NK-92 (cell line): ENCODE measurements around the gene GPR152.

ENCODE experiments used
- DNase-seq: peaks from one replicate; lab custom pipeline; 2025; ENCODE audit not compliant: unreplicated experiment; lab: John Stamatoyannopoulos, UW

GPR152 gene

GRCh38 chr11:67440229-67441097, 12.1 kb downstream of the GPR152 start:
- no peak for DNase-seq

- DNase-seq = no peak
Measured at GRCh38 chr11:67439321-67440228, 13.0 kb downstream of the GPR152 start.

DNA sequence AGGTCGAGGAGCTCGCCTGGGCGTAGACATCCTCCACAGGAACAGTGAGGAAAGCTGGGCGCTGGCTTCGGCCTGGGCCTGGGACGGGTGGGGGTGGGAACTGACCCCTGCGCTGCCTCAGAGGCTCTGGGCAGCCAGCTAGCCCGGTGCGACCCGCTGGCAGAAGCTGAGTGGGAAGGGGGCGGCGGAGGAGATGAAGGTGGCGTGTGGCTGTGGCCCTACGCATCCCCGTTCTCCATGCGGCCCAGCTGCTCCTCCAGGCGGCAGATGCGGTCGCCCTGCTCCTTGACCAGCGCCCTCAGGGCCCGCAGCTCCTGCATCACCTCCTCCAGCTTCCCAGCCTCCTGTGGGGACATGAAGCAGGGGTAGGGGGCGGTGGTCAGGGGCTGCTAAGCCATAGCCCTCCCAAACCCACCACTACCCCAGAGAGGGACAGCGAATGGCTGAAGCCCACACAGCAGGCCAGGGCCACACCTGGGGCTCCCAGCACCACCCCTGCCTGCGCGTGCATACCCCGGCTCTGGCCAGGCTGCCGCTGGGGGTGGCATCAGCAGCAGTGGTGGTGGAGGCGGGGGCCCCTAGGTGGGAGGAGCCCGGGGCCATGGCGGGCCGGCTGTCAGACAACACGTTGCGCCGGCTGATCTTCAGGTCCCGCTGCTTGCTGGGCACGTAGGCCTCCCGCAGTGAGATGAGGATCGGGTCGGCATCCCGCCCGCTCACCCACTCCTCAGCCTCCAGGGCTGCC, 14.2 kb downstream of the GPR152 start:
- DNase-seq = no peak

DNA sequence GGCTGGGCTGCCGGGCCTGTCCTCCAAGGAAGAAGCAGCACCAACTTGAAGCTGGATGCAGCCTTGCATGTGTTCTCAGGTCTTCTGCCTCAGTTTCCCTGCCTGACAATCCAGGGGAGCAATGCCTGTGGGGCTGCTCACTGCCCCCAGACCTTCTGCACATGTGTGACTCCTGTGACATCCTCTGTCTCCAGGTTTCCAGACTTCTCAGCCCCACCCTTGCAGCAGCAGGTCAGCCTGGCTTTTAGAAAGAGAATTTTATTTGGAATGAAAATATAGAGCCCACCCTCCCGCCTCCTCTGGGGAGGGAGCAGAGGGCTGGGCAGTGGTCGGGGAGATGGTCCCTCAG, 14.7 kb downstream of the GPR152 start:
- no peak for DNase-seq

- DNase-seq = no peak
Measured at GRCh38 chr11:67437082-67437808, 15.3 kb downstream of the GPR152 start, which contains the start of gene PTPRCAP. Gene PTPRCAP (minus strand): TSS chr11:67437682. CDS start chr11:67437619, 63 bp downstream.

- no peak for DNase-seq
Measured at GRCh38 chr11:67436459-67437081, 16.0 kb downstream of the GPR152 start.

- DNase-seq = no peak
Measured at GRCh38 chr11:67435727-67436458, 16.6 kb downstream of the GPR152 start.

DNA sequence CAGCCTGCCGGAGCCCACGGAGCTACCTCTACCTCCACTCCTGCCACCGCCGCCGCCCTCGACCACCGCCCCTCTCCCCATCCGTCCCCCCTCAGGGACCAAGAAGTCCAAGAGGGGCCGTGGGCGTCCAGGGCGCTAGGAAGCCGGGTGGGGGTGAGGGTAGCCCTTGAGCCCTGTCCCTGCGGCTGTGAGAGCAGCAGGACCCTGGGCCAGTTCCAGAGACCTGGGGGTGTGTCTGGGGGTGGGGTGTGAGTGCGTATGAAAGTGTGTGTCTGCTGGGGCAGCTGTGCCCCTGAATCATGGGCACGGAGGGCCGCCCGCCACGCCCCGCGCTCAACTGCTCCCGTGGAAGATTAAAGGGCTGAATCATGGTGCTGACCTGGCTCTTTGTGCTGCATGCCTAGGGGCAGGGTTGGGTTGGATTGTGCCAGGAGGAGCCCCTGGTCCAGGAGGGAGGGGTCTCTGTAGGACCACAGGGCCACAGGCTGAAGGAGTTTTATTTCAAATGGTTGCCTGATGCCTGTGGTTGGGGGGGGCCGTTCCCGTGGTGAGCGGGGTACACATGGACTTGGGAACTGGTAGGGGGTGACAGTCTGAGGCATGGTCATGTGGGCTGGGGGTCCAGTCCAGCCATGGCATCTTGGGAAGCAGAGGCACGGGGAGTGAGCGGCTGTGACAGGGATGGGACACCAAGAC, 17.4 kb downstream of the GPR152 start:
- DNase-seq = no peak

DNA sequence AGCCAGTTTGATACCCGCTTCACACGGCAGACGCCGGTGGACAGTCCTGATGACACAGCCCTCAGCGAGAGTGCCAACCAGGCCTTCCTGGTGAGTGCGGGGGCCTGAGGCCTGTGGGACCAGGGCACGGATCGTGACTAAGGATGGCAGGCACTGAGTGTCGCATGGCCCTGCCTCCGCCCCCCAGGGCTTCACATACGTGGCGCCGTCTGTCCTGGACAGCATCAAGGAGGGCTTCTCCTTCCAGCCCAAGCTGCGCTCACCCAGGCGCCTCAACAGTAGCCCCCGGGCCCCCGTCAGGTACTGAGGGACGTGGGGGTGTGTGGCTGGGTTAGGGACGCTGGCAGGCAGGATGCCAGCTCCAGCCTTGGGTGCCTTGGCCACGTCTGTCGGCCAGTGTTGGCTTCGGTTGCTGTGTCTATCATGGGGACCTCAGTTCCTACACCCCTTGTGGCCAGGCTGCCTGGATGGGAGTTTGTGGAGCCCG, 18.1 kb downstream of the GPR152 start:
- DNase-seq = no peak

DNA sequence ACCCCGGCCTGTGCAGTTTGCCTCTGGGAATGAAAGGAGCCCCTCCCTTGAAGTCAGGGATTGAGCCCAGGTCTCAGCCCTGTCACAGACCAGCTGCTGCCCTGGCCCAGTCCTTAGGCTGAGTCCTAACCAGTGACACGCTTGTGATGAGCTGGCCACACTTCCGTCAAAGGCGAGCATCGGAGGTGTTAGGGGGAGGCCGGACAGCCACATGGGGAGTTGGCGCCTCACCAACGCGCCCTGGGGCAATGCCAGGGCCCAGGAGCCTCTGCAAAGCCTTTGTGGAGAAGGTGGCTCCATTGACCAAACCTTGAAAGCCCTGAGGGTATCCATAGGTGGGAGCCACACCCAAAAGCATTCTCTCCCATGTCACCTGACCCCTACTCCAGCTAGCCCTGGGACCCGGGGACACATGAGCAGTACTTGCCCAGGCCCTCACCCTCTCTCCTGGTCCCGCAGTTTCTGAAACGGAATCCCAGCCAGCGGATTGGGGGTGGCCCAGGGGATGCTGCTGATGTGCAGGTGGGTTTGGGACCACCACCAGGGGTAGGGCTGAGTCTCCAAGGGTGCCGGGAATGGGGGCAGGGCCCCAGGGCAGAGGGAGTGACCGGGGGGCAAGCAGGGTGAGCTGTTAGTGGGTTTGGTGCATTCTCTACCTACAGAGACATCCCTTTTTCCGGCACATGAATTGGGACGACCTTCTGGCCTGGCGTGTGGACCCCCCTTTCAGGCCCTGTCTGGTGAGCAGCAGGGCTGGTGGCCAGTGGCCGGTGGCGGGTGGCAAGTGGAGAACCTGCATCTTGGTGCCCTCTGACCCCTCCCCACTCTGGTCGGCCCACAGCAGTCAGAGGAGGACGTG, 18.8 kb downstream of the GPR152 start:
- no peak for DNase-seq

DNA sequence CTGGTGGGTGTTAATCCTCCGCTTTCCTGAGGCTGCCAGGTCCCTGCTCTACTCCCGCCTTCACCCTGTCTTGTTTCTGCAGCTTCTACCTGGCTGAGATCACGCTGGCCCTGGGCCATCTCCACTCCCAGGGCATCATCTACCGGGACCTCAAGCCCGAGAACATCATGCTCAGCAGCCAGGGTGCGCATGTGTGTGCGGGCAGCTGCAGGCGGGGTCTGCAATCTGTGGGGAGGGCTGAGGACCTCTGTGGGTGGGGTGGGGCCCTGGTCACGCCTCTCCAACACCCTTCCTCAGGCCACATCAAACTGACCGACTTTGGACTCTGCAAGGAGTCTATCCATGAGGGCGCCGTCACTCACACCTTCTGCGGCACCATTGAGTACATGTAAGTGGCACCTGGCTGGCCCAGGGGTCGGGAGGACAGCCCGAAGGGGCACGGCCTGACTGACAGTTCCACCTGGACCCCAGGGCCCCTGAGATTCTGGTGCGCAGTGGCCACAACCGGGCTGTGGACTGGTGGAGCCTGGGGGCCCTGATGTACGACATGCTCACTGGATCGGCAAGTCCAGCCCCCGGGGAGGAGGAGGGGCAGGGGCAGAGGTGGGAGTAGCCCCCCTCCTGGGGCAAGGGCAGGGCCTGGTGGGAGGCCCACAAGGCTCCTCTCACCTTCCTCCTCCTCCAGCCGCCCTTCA, 19.7 kb downstream of the GPR152 start:
- no peak for DNase-seq

- no peak for DNase-seq
Measured at GRCh38 chr11:67431346-67432249, 20.9 kb downstream of the GPR152 start.

DNA sequence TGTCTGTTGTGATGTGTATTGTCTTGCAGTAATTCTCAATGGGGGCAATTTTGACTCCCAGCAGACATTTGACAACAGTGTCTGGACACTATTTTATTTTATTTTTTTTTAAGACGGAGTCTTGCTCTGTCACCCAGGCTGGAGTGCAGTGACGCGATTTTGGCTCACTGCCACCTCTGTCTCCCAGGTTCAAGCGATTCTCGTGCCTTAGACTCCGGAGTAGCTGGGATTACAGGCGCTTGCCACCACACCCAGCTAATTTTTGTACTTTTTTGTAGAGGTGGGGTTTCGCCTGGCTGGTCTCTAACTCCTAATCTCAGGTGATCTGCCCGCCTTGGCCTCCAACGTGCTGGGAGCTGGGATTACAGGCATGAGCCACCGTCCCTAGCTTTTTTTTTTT, 22.8 kb downstream of the GPR152 start:
- DNase-seq = no peak

- DNase-seq = no peak
Measured at GRCh38 chr11:67429038-67429668, 23.4 kb downstream of the GPR152 start.
